Measurements from ENCODE around the gene KLK8. TPM values are rescaled to one million over a fixed set of nuclear protein-coding genes. Genes with fewer than 3 reads are reported as not detected.

The KLK8 gene
- polyA plus RNA-seq, 1 donor: not detected

DNA sequence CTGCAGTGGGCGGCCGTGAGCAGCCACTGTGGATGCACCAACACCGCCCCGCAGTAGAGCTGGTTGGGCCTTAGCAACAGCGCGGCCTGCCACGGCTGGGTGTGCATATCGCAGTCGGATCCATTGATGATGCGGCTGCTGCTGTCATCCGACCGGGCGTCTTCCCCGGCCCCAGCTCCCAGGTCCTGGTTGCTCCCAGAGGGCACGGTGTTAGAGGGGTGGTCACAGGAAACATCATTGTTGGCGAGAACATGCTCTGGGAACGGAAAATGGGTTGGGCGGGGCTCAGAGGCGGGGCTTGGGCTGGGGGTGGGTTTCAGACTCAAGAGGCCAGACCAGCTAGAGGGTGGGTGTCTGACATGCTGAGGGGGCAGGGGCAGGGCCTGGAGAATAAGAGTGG is 51.5 kb downstream of the KLK8 start:
- no peak for DNase-seq (ENCODE audit: low read depth)

DNA sequence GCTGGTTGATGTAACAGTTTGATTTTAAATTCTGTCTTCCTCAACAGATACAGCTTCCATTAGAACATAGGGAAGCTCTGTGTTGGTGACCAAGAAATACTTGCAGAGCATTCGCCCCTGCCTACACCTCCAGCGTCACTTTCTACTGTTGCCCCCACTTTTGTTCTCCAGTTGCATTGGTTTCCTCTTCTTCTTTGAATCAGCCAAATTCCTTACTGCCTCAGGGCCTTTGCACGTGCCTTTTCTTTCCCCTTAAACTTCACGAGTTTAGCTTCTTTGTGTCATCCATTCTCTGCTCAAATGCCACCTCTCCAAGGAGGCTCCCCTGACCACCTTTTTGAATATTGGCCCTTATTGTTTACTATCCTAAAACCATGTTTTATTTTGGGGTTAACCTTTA is 54.3 kb downstream of the KLK8 start:
- no peak for DNase-seq (ENCODE audit: low read depth)

Other genes starting within 250 kb of the KLK8 start
- not detected for gene GPR32, start 231.1 kb downstream of the KLK8 start, polyA plus RNA-seq (ENCODE audit: insufficient read length)
- gene ACP4, start 211.2 kb downstream of the KLK8 start, polyA plus RNA-seq (ENCODE audit: insufficient read length): not detected
- 0.56 TPM for gene KLK1, start 177.8 kb downstream of the KLK8 start, polyA plus RNA-seq (ENCODE audit: insufficient read length)
- not detected for gene KLK15, start 168.0 kb downstream of the KLK8 start, polyA plus RNA-seq (ENCODE audit: insufficient read length)
- gene KLK3, start 146.7 kb downstream of the KLK8 start, polyA plus RNA-seq (ENCODE audit: insufficient read length): not detected
- gene KLK2, start 128.2 kb downstream of the KLK8 start, polyA plus RNA-seq (ENCODE audit: insufficient read length): 0.40 TPM
- not detected for gene KLK4, start 90.2 kb downstream of the KLK8 start, polyA plus RNA-seq (ENCODE audit: insufficient read length)
- not detected for gene KLK5, start 48.6 kb downstream of the KLK8 start, polyA plus RNA-seq (ENCODE audit: insufficient read length)
- gene KLK6, start 32.0 kb downstream of the KLK8 start, polyA plus RNA-seq (ENCODE audit: insufficient read length): 0.10 TPM
- gene KLK7, start 17.7 kb downstream of the KLK8 start, polyA plus RNA-seq (ENCODE audit: insufficient read length): not detected
- gene KLK10, start 18.1 kb upstream of the KLK8 start, polyA plus RNA-seq (ENCODE audit: insufficient read length): 0.18 TPM
- gene KLK11, start 25.0 kb upstream of the KLK8 start, polyA plus RNA-seq (ENCODE audit: insufficient read length): not detected
- not detected for gene KLK12, start 33.4 kb upstream of the KLK8 start, polyA plus RNA-seq (ENCODE audit: insufficient read length)
- gene KLK13, start 63.5 kb upstream of the KLK8 start, polyA plus RNA-seq (ENCODE audit: insufficient read length): not detected
- gene KLK14, start 81.3 kb upstream of the KLK8 start, polyA plus RNA-seq (ENCODE audit: insufficient read length): 0.34 TPM
- gene CTU1, start 106.8 kb upstream of the KLK8 start, polyA plus RNA-seq (ENCODE audit: insufficient read length): 2.4 TPM
- 0.65 TPM for gene SIGLEC9, start 123.3 kb upstream of the KLK8 start, polyA plus RNA-seq (ENCODE audit: insufficient read length)
- 0.37 TPM for gene SIGLEC7, start 140.7 kb upstream of the KLK8 start, polyA plus RNA-seq (ENCODE audit: insufficient read length)
- gene CD33, start 223.5 kb upstream of the KLK8 start, polyA plus RNA-seq (ENCODE audit: insufficient read length): 3.8 TPM
- gene SIGLECL1, start 249.5 kb upstream of the KLK8 start, polyA plus RNA-seq (ENCODE audit: insufficient read length): not detected